Stimulated activated CD8-positive, alpha-beta memory T cell treated with anti-CD3 and anti-CD28 coated beads, Interleukin-7, amount 100 ng/mL, for 1 hour (primary cell): ENCODE data around the gene VENTX.
A peak's percentile ranks its signal among the peaks of the same experiment; 100 is the strongest.
"Not testable (repeated sequence)": the region's sequence is repeated elsewhere in the genome, so short reads cannot be mapped to it uniquely, and the experiment has no call there.

Source experiments
- DNase-seq, 2 donors: peaks; one replicate each; pipeline ENCODE4 v3.0.0-alpha.2; 2020; ENCODE audit warnings: low read depth in 2 of 2

VENTX gene

GRCh38 chr10:133254421-133255120 lies 16.9 kb downstream of the VENTX start:
- no peak for DNase-seq

DNA sequence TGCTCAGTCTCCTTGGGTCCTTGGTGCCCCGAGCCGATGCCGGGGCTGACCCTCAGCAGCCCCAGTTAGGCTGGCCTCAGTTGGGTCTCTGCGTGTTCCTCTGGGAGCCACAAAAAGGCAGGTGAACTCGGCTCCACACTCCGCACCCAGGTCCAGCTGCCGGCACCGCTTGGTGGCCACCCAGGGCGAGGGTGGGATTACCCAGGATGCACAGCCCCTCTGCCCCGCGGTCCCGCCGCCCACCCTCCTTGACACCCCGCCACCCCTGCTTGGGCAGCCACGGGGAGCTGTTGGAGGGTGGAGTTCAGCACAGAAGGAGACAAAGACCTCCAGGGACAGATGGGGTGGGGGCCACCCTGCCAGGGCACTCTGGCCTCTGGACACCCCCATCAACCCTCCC lies 17.7 kb downstream of the VENTX start:
- no peak for DNase-seq

DNA sequence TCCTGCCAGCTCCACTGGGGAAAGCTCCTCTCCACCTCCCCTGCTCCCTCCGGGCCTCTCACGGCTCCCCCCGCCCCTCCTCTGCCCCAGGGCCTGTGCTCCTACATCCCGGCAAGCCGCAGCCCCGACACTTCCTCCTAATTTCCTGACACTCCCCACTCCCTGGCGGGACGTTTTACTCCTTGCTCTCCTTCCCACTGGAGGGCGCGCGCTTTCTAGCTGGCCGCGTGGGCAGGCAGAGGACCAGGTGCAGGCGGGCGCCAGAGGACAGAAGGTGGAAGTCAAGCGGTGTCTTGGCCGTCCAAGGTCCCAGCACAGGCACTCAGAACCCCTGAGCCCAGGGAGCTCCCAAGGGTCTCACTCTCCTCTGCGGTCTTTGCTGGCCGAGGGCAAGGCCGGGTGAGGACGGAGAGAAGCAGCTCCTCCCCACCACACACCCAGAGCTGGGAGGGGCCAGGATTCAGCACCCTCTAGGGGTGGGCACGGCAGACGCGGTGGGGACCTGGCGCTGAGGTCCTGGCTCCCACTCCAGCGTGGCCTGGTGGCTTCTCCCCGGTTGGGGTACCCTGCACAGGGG lies 19.9 kb downstream of the VENTX start:
- DNase-seq = no peak

DNA sequence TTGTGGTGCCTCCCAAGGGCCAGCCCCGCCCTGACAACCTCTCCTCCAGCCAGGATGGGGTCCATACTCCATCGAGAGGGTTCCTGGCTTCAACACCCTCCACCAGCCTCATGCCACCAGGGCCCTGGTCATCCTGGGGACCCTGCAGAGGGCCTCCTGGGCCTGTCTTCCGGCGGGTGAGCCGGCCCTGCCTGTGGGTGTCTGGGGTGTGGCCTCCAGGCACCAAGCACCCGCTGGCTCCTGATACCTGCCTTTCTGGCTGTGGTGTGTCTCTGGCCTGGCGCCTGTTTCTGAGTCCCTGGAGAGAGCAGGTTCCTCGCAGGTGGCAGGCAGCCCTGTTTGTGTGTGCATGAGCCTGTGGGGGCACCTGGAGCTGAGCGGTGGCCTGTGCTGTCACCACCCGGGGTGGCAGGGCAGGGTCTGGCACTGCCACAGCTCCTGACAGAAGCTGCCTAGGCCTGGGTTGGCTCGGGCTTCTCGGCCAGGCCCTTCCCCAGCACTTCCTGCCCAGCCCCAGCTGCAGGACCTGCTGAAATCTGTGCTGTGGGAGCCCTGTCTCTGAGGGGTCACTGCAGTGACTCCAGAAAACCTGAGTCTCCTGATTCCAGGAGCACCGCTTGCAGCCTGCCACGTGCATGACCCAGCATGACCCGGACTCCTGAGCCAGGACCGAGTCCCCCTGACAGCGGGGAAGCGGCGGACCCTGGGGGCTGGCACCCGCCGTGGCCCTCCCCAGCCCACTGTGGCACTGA lies 20.6 kb downstream of the VENTX start:
- DNase-seq = no peak

- peak; percentile 65 to 68 for DNase-seq
These were observed 21.4 kb downstream of the VENTX start for GRCh38 chr10:133258818-133259601.

- no peak for DNase-seq
These were observed 21.9 kb downstream of the VENTX start for GRCh38 chr10:133259602-133259989.

DNA sequence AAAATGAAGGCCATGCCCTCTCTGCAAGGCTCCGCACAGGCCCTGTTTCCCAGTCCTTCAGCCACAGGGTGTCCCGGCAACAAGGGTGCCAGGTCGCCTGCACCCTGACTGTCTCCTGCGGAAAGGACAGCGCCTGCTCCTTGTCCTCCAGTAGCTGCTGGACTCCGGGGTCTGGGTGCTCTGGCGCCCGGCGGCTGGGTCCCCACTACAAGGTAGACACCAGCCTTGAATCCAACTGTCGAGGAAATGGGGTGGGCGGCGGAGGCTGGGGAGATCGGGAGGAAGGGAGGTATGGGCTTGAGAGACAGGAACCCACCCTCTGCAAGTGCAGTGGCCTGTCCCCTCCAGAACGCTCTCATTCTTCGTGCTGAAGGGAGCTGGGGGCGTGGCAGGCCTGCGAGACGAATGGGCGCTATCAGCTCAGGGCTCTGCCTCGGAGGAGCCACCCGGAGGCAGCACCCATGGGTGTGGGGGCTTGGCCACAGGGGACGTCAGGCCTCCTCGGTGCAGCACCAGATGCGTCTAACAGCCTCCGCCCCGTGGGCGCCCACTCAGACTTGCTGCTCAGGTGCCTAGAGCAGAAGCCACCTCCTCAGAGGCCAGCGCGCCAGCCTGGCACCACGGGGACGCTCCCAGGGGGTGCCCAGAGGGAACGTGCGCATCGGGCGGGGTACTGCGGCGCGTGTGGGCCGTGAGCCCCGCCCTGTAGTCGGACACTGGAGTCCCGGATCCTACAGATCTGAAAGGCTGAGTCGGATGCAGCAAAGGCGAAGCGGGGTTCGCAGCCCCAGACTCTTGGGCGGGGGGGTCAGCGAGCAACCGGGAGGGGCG lies 23.5 kb downstream of the VENTX start:
- no peak for DNase-seq

DNA sequence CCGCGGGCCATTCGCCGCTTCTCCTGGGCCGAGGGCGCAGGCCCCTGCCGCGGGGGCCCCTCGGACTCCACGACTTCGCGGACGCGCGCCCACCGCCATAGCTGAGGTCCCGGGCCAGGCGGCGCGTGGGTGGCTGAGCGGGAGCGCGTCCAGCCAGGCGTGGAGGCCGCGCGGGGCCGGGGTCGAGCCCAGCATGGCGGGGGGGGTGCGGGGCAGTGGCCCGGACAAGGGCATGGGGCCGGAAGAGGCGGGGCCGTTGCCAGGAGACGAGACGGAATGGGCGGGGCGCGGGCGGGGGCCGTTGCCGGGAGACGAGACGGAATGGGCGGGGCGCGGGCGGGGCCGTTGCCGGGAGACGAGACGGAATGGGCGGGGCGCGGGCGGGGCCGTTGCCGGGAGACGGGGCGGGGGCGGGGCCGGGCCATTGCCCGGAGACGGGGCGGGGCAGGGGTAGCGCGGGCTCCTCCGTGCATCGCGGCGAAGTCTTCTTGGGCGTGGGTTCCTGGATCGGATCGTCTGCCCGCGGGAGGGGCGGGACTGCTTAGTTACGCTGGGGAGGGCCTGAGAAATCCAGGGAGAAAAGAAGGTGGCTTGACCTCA lies 24.2 kb downstream of the VENTX start:
- DNase-seq = peak; percentile 72 to 75

GRCh38 chr10:133262696-133263095 lies 25.0 kb downstream of the VENTX start:
- no peak for DNase-seq

DNA sequence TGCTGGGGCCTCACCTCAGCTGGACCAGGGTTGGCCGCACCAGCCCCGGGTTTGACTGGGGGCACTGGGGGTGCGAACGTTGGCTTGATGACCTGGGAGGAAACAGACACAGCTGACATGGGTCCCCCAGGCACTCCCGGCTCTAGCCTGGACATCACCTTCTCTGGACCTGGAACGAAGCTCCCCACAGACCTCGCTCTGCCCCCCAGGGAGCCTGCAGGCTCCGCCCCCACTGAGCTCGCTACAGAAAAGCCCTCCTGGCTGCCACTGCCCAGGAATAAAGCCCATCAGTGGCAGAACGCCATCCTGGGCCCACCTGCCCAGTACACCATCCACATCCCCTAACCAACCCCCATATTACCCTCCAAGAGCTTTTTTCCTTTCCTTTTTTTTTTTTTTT lies 26.0 kb downstream of the VENTX start:
- DNase-seq = no peak

DNA sequence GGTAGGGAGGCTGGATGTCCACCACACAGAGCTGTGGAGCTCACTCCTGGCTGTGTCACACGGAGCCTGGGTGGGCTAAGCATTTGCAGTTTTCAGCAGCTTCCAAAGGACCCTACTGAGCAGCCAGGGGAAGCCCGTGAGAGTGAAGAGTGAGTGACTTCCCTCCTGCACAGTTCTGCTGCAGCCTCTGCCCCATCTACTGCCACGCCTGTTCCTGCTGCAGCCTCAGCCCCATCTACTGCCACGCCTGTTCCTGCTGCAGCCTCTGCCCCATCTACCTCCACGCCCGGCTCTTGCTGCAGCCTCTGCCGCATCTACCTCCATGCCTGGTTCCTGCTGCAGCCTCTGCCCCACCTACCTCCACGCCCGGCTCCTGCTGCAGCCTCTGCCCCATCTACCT lies 26.8 kb downstream of the VENTX start:
- DNase-seq = no peak

DNA sequence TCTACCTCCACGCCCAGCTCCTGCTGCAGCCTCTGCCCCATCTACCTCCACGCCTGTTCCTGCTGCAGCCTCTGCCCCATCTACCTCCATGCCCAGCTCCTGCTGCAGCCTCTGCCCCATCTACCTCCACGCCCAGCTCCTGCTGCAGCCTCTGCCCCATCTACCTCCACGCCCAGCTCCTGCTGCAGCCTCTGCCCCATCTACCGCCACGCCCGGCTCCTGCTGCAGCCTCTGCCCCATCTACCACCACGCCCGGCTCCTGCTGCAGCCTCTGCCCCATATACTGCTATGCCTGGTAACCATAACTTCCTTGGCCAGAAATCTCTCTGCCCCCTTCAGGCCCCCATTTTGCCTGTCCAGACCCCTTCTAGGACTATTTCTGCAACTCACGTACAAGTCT lies 27.4 kb downstream of the VENTX start:
- DNase-seq = not testable (repeated sequence)

DNA sequence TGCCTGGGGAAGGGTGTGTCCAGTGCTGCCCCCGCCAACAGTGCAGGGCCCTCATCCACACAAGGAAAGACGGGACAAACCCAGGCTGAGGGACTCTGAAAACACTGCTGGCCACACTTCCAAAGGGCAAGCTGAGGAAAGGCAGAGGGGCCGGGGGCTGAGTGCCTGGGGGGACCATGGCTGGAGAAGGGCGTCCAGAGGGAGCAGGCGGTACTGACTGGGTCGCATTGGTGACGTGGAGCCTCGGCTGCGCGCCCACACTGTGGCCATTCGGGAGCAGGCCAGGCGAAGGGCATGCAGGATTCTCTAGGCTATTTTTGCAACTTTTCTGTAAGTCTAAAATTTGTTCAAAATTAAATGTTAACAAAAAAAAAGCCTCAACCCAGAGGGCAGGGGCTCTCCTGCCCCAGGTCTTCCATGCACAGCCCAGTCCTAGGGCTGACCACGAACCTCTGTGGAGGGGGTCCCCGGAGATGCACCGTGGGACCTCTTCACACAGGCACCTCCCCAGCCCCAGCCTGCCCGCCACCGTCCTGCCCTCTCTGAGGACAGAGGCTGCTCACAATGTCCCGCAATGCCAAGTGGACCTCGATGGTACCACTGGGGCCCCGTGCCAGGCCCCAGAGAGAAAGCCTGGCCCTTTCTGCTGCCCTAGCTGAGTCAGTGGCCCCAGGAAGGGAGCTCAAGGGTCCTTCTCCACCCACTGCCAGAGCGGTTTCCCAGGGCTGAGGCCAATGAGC lies 28.6 kb downstream of the VENTX start:
- DNase-seq = no peak

DNA sequence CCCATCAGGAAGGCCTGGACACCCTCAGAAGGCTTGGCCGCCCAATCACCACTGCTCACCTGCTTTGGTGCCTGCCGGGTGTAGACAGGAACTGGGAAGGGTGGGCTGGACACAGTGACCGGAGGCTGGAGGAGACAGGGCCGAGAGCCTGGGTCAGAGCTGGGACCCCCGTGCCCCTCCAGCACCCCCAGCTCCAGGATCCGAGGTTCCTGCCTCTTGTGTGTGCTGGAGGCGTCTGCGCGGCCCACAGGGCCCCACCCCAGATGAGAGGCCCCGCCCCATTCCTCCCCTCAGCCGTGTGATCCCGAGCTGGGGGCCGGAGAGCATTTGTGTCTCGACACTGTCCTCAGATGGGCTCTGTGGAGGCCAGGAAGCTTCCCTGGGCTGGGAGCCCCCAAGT lies 29.6 kb downstream of the VENTX start:
- no peak for DNase-seq

- no peak for DNase-seq
These were observed 30.2 kb downstream of the VENTX start for GRCh38 chr10:133267829-133268228.

DNA sequence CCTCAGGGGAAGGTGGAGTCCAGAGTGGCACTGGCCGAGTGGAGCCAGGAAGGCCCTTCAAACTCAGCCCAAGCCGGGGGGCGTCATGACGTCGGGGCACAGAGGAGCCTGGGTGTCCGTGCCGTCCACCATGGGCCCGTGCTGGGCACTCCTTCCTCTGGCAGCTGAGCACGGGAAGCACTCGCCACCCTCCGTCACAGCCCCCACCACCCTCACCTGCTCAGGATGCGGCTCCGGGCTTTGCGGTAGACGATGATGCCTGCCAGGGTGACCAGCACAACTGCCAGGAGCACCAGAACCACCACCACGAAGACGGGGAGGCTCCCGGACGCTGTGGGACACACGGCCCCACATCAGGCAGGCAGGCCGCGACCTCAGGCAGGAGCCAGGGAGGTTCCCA lies 30.9 kb downstream of the VENTX start:
- DNase-seq = no peak

- no peak for DNase-seq
These were observed 31.7 kb downstream of the VENTX start for GRCh38 chr10:133269367-133269766.

GRCh38 chr10:133270204-133270603 lies 32.5 kb downstream of the VENTX start:
- no peak for DNase-seq

DNA sequence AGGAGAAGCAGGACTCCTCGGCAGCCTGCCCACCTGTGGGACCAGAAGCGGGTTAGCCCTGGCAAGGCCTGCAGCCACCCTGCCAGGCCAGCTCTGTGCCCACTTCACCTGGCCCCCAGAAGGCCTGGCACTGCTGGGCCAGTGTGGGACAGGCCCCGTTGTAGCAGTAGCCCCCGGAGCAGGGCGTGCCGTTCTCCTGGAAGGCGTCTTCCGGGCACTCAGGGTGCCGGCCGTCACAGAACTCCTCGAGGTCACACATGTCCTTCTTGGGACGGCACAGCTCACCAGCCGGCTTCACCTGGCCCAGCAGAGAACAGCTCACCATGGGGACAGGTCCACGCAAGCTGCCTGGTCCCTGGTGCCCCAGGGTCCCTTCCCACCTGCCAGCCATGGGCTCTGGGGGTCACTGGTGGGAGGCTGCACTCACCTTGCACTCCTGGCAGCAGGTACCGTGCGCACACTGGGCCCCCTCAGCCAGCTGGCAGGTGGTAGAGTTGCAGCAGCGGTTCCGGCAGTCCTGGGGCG lies 33.2 kb downstream of the VENTX start:
- no peak for DNase-seq
